ENCODE measurements around the gene NOTCH4.

The NOTCH4 gene

GRCh38 chr6:32163559-32164258 is 60.2 kb downstream of the NOTCH4 start:
- DNase-seq, result no peak

GRCh38 chr6:32158052-32158451 is 65.8 kb downstream of the NOTCH4 start:
- DNase-seq, result no peak

- DNase-seq, result no peak
Measured at GRCh38 chr6:32156891-32157290, 67.0 kb downstream of the NOTCH4 start.

GRCh38 chr6:32154514-32155161 is 69.2 kb downstream of the NOTCH4 start:
- DNase-seq, result peak in 3 of 4 experiments; percentile 49 to 60 (median 51)

- peak; percentile 40 to 71 (median 54) for DNase-seq
Measured at GRCh38 chr6:32153564-32154513, 70.0 kb downstream of the NOTCH4 start, which contains the start of gene PPT2. TSS of gene PPT2 (plus strand) at chr6:32154141. CDS start at chr6:32154595, 454 bp downstream.

GRCh38 chr6:32152769-32153563 is 70.9 kb downstream of the NOTCH4 start:
- DNase-seq, result no peak

- no peak for DNase-seq
Measured at GRCh38 chr6:32151863-32152768, 71.8 kb downstream of the NOTCH4 start, which contains the start of gene PRRT1. TSS of gene PRRT1 (minus strand) at chr6:32151939. CDS start at chr6:32151827, 112 bp downstream.

- no peak for DNase-seq
Measured at GRCh38 chr6:32151181-32151862, 72.5 kb downstream of the NOTCH4 start.

- DNase-seq, result no peak
Measured at GRCh38 chr6:32149932-32150870, 73.7 kb downstream of the NOTCH4 start.

DNA sequence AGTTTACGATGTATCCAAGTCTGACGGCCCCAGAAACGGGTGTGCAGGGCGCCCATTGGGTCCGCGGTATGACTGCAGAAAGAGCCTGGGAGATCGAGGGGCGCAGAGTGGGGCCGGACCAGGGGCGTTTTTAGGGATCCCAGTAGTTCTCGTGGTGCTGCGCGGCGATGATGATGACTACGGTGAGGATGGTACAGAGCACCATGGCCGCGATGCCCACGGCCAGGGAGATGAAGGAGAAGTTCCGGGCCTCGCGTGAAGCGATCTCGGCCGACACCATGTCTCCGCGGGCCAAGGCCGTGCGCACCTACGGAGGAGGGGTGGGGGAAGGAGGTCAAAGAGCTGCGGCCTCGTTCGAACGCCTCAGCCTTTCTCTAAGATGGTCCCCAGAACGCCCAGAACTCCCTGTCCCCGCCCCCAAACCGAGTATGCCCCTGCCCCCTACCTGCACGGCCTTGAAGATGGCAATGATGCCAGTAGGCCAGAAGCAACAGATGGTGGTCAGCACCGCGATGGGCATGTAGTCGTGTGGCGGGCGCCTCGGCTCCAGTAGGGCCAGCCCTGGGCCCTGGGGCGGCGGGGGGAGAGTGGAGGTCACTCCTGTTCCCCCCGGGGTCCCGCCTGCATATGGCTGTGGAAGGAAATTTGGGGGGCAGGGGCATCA is 74.6 kb downstream of the NOTCH4 start:
- no peak for DNase-seq

- peak; percentile 82 to 87 (median 82) for DNase-seq
Measured at GRCh38 chr6:32148289-32149091, 75.4 kb downstream of the NOTCH4 start.

GRCh38 chr6:32147401-32148132 is 76.3 kb downstream of the NOTCH4 start:
- peak in 1 of 4 experiments; percentile 21 for DNase-seq

DNA sequence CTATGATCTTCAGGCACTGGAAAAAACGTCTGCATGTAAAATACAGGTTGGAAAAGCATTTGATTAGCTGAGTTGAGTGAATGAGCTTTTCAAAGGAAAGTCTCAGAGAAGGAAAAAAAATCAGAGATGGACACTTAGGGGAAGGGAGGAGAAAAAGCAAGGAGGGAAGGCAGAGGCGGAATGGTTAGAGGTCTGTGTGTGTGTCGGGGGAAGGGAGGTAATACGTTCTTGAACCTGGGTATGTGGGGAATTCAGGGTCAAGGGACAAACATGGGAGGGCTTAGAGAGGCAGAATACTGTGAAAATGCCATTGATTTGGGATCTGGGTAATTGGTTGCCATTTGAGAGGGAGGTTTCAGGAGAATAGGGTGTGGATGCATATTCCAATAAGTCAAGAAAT is 77.2 kb downstream of the NOTCH4 start:
- no peak for DNase-seq

DNA sequence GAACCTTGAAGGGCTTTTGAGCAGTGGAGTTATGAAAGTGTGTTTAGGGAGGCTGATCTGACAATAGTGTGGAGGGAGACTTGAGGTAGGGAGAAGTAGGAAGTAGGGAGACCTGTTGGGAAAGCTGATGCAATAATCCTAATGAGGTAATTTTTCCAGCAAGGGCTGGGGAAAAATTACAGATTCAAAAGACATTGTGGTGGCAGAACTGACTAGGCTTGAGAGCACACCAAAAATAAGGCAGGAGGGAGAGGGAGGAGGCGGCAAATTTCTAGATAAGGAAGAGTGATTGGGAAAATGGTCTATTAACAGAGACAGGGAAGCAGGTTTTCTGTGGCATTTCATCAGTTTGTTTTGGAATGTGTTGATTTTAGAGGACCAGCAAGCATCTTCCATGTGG is 77.6 kb downstream of the NOTCH4 start:
- no peak for DNase-seq
